ENCODE measurements around the gene FUZ.

FUZ gene

GRCh38 chr19:49812997-49813861 lies at the start of gene FUZ:
FUZ (minus strand) TSS chr19:49813292; CDS start chr19:49813106, 186 bp downstream.
- DNase-seq (ENCODE audit: low read depth) = peak; percentile 99

GRCh38 chr19:49862391-49863253 lies 49.5 kb upstream of the FUZ start:
- no peak for DNase-seq (ENCODE audit: low read depth)

GRCh38 chr19:49861541-49862378 lies 48.7 kb upstream of the FUZ start:
- no peak for DNase-seq (ENCODE audit: low read depth)

- peak; percentile 35 for DNase-seq (ENCODE audit: low read depth)
These were observed 48.0 kb upstream of the FUZ start for GRCh38 chr19:49861107-49861506.

- no peak for DNase-seq (ENCODE audit: low read depth)
These were observed 47.4 kb upstream of the FUZ start for GRCh38 chr19:49860336-49861102.

GRCh38 chr19:49859682-49860335 lies 46.7 kb upstream of the FUZ start:
- DNase-seq (ENCODE audit: low read depth) = no peak

GRCh38 chr19:49858088-49858985 lies 45.2 kb upstream of the FUZ start:
- no peak for DNase-seq (ENCODE audit: low read depth)

- DNase-seq (ENCODE audit: low read depth) = no peak
These were observed 44.7 kb upstream of the FUZ start for GRCh38 chr19:49857838-49858087.

- DNase-seq (ENCODE audit: low read depth) = no peak
These were observed 44.2 kb upstream of the FUZ start for GRCh38 chr19:49857061-49857837.

- DNase-seq (ENCODE audit: low read depth) = no peak
These were observed 43.5 kb upstream of the FUZ start for GRCh38 chr19:49856574-49857021.

GRCh38 chr19:49855676-49856573 lies 42.8 kb upstream of the FUZ start:
- no peak for DNase-seq (ENCODE audit: low read depth)

GRCh38 chr19:49855277-49855675 lies 42.2 kb upstream of the FUZ start:
- no peak for DNase-seq (ENCODE audit: low read depth)

GRCh38 chr19:49854378-49855263 lies 41.5 kb upstream of the FUZ start:
- DNase-seq (ENCODE audit: low read depth) = no peak

GRCh38 chr19:49853852-49854377 lies 40.8 kb upstream of the FUZ start:
- no peak for DNase-seq (ENCODE audit: low read depth)

- DNase-seq (ENCODE audit: low read depth) = no peak
These were observed 39.6 kb upstream of the FUZ start for GRCh38 chr19:49852631-49853126.

- no peak for DNase-seq (ENCODE audit: low read depth)
These were observed 38.6 kb upstream of the FUZ start for GRCh38 chr19:49851456-49852259.

Measured in fibroblast of the conjunctiva (primary cell).